ENCODE measurements around the gene STAC3. TPM values are rescaled to one million over a fixed set of nuclear protein-coding genes. Genes with fewer than 3 reads are reported as not detected.

STAC3 gene
- total and polyA plus RNA-seq, 2 of the 13 experiments (the other 11 are each of a cell fraction or from before 2014, with no cell fraction given), result 0.18 to 0.22 TPM

GRCh38 chr12:57229634-57230380, 21.2 kb downstream of the STAC3 start, which contains the start of gene SHMT2 (continued):
- peak; percentile 56; the same call in 1 of the 2 replicates for TF ChIP-seq STAT6 (CRISPR knock-in tag; IDR thresholded peaks at IDR 0.05; ENCODE audit: borderline replicate concordance)
- TF ChIP-seq SYNCRIP (IDR thresholded peaks at IDR 0.05; ENCODE audit: insufficient read depth, low read depth, low read length), result no peak
- 0 out of 2 replicates have a peak, but pooled peaks have one; percentile 67 for TF ChIP-seq KDM5A (IDR thresholded peaks at IDR 0.05; ENCODE audit: borderline replicate concordance, low read length)
- TF ChIP-seq ZNF784 (CRISPR knock-in tag; IDR thresholded peaks at IDR 0.05; ENCODE audit: borderline replicate concordance), result no peak
- peak; percentile 95 for TF ChIP-seq HMGXB3 (CRISPR knock-in tag; IDR thresholded peaks at IDR 0.05; ENCODE audit: borderline replicate concordance)
- 0 out of 2 replicates have a peak, but pooled peaks have one; percentile 9 for TF ChIP-seq BATF2 (CRISPR knock-in tag; IDR thresholded peaks at IDR 0.05)
- no peak for TF ChIP-seq SKIL (CRISPR knock-in tag; IDR thresholded peaks at IDR 0.05; ENCODE audit: borderline replicate concordance)
